HEK293 (cell line): ENCODE data around the gene IL11.

Experiments
- CTCF ChIA-PET: fragments of 350-600 bp; formaldehyde crosslinking; extraction: SDS; loops from one replicate; lab custom pipeline; 2021; ENCODE audit warnings: antibody characterized with exemption; lab: Yijun Ruan, JAX
- POLR2A ChIA-PET: fragments of 300-600 bp; formaldehyde crosslinking; extraction: SDS; loops from one replicate; lab custom pipeline; 2020; ENCODE audit warnings: antibody characterized with exemption, inconsistent platforms; lab: Yijun Ruan, JAX
- H3K27ac ChIP-seq: fragments of 200-500 bp; sonication (Bioruptor generic); 2 replicates; pipeline ENCODE4 v1.5.1; 2014; ENCODE audit warnings: low read depth, low read length, control low read depth, inconsistent platforms; ENCODE audit errors: extremely low read depth
- H3K36me3 ChIP-seq, 2 experiments: fragments of 200-500 bp in 1 of 2; sonication (Bioruptor generic) in 1 of 2; 1 replicate in 1 of 2; 2 replicates in 1 of 2; pipeline ENCODE4 v1.5.1; 2014 to 2017; ENCODE audit warnings: inconsistent platforms in 2 of 2, low read length in 2 of 2; ENCODE audit not compliant: control insufficient read depth in 2 of 2, insufficient read depth in 1 of 2
- H3K4me1 ChIP-seq: fragments of 200-500 bp; sonication (Bioruptor generic); 2 replicates; pipeline ENCODE4 v1.5.1; 2014; ENCODE audit warnings: mild to moderate bottlenecking, low read length, inconsistent platforms; ENCODE audit not compliant: control insufficient read depth, insufficient read depth
- H3K4me3 ChIP-seq: 2 replicates; pipeline ENCODE4 v1.5.1; 2011; ENCODE audit warnings: low read depth, mild to moderate bottlenecking, control low read depth, low read length, moderate library complexity
- H3K9me3 ChIP-seq: fragments of 200-500 bp; sonication (Bioruptor generic); 2 replicates; pipeline ENCODE4 v1.5.1; 2014; ENCODE audit warnings: low read depth, low read length, inconsistent platforms; ENCODE audit not compliant: control insufficient read depth, insufficient read depth
- EGR2 ChIP-seq: fragments of 450-650 bp; formaldehyde crosslinking; IDR thresholded peaks from 2 replicates; pipeline ENCODE4 v1.5.1; 2016; ENCODE audit warnings: low read depth, missing biosample characterization, missing genetic modification characterization
- GLIS1 ChIP-seq: fragments of 450-650 bp; formaldehyde crosslinking; IDR thresholded peaks from 2 replicates; pipeline ENCODE4 v1.5.1; 2016; ENCODE audit warnings: missing biosample characterization, missing genetic modification characterization
- HOXD13 ChIP-seq: sonication (generic); formaldehyde crosslinking; IDR thresholded peaks from 2 replicates; pipeline ENCODE4 v1.8.0; 2022; ENCODE audit warnings: missing genetic modification reagents, borderline replicate concordance
- SETDB1 ChIP-seq: IDR thresholded peaks from one replicate; pipeline ENCODE4 v1.6.1; 2017; ENCODE audit warnings: mild to moderate bottlenecking, low read length, moderate library complexity, mixed read lengths; ENCODE audit not compliant: insufficient read length
- ZBTB17 ChIP-seq: fragments of 450-650 bp; formaldehyde crosslinking; IDR thresholded peaks from 2 replicates; pipeline ENCODE4 v1.5.1; 2016; ENCODE audit warnings: missing biosample characterization, missing genetic modification characterization
- ZFHX2 ChIP-seq: fragments of 450-650 bp; formaldehyde crosslinking; conservative IDR thresholded peaks from 2 replicates; pipeline ENCODE4 v1.5.1; 2016; ENCODE audit warnings: missing biosample characterization, missing genetic modification characterization
- ZIC2 ChIP-seq: fragments of 450-650 bp; formaldehyde crosslinking; IDR thresholded peaks from 2 replicates; pipeline ENCODE4 v1.5.1; 2016; ENCODE audit warnings: missing biosample characterization, missing genetic modification characterization
- ZNF175 ChIP-seq: fragments of 450-650 bp; formaldehyde crosslinking; IDR thresholded peaks from 2 replicates; pipeline ENCODE4 v1.5.1; 2016; ENCODE audit warnings: missing biosample characterization, missing genetic modification characterization
- ZNF2 ChIP-seq: fragments of 450-650 bp; formaldehyde crosslinking; IDR thresholded peaks from 2 replicates; pipeline ENCODE4 v1.5.1; 2016; ENCODE audit warnings: missing biosample characterization, missing genetic modification characterization
- ZNF248 ChIP-seq: fragments of 450-650 bp; formaldehyde crosslinking; IDR thresholded peaks from 2 replicates; pipeline ENCODE4 v1.5.1; 2017; ENCODE audit warnings: missing biosample characterization, missing genetic modification characterization
- ZNF366 ChIP-seq: fragments of 450-650 bp; formaldehyde crosslinking; conservative IDR thresholded peaks from 2 replicates; pipeline ENCODE4 v1.5.1; 2016; ENCODE audit warnings: missing biosample characterization, missing genetic modification characterization
- ZNF600 ChIP-seq: fragments of 450-650 bp; formaldehyde crosslinking; IDR thresholded peaks from 2 replicates; pipeline ENCODE4 v1.5.1; 2016; ENCODE audit warnings: missing biosample characterization, missing genetic modification characterization
- ZSCAN30 ChIP-seq: fragments of 450-650 bp; IDR thresholded peaks from 2 replicates; pipeline ENCODE4 v1.5.1; 2018; ENCODE audit warnings: missing biosample characterization, mild to moderate bottlenecking, missing genetic modification characterization, moderate library complexity
- TF ChIP-seq, protein P1 (sequence below): fragments of 450-650 bp; formaldehyde crosslinking; IDR thresholded peaks from 2 replicates; pipeline ENCODE4 v1.5.1; 2016; ENCODE audit warnings: missing biosample characterization, missing genetic modification characterization, borderline replicate concordance
- TF ChIP-seq, protein P2 (sequence below): fragments of 450-650 bp; formaldehyde crosslinking; IDR thresholded peaks from 2 replicates; pipeline ENCODE4 v1.5.0; 2017; ENCODE audit warnings: missing biosample characterization, missing genetic modification characterization, borderline replicate concordance
- TF ChIP-seq, protein P3 (sequence below): fragments of 450-650 bp; formaldehyde crosslinking; IDR thresholded peaks from 2 replicates; pipeline ENCODE4 v1.5.1; 2016; ENCODE audit warnings: missing biosample characterization, missing genetic modification characterization, borderline replicate concordance
- TF ChIP-seq, protein P4 (sequence below): fragments of 450-650 bp; formaldehyde crosslinking; IDR thresholded peaks from 2 replicates; pipeline ENCODE4 v1.5.1; 2016; ENCODE audit warnings: missing biosample characterization, missing genetic modification characterization
- TF ChIP-seq, protein P5 (sequence below): fragments of 450-650 bp; formaldehyde crosslinking; IDR thresholded peaks from 2 replicates; pipeline ENCODE4 v1.5.1; 2016; ENCODE audit warnings: missing biosample characterization, missing genetic modification characterization

Gene IL11

DNA sequence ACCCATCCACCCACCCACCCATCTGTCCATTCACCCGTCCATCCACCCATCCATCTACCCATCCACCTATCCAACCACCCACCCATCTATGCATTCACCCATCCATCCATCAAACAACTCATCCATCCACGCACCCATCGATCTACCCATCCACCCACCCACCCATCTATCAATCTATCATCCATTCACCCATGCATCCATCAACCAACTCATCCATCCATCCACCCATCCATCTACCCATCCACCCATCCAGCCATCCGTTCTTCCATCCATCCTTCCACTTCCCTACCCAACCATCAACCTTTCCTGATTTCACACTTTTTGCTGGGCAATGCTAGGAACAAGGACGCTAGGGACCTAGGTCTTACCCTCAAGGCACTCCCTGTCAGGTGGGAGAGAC, 11.8 kb upstream of the IL11 start:
- H3K9me3 ChIP-seq = no peaks in the 10 kb centered on the region
- ChIA-PET CTCF (interaction anchor here (0.9 to 3.2 kb wide), 2 partner anchors 80 to 90 kb away, joined by 3 to 16 read pairs; no protein-coding TSS in a partner anchor), POLR2A (interaction anchor here (0.6 to 2.0 kb wide), 3 partner anchors 9 to 43 kb away, joined by 6 to 12 read pairs (median 6); partner anchors contain the start of gene KMT5C)
- peaks cover 0 to 8% of the 10 kb centered on the region in 2 experiments; a peak in 1 of 3 replicates for H3K36me3 ChIP-seq
- peaks cover 7% of the 10 kb centered on the region for H3K4me1 ChIP-seq
- TF ChIP-seq EGR2 (tag by site-specific recombination) (peak; percentile 77), ZBTB17 (tag by site-specific recombination) (peak; percentile 46; the same call in 1 of the 2 replicates), ZNF2 (tag by site-specific recombination) (no peak), ZFHX2 (tag by site-specific recombination) (0 out of 2 replicates have a peak, but pooled peaks have one; percentile 26), ZNF248 (peak; percentile 66; the same call in 1 of the 2 replicates), ZNF600 (no peak), SETDB1 (no peak), ZNF366 (peak; percentile 94), HOXD13 (no peak)
- TF ChIP-seq, protein P1, sequence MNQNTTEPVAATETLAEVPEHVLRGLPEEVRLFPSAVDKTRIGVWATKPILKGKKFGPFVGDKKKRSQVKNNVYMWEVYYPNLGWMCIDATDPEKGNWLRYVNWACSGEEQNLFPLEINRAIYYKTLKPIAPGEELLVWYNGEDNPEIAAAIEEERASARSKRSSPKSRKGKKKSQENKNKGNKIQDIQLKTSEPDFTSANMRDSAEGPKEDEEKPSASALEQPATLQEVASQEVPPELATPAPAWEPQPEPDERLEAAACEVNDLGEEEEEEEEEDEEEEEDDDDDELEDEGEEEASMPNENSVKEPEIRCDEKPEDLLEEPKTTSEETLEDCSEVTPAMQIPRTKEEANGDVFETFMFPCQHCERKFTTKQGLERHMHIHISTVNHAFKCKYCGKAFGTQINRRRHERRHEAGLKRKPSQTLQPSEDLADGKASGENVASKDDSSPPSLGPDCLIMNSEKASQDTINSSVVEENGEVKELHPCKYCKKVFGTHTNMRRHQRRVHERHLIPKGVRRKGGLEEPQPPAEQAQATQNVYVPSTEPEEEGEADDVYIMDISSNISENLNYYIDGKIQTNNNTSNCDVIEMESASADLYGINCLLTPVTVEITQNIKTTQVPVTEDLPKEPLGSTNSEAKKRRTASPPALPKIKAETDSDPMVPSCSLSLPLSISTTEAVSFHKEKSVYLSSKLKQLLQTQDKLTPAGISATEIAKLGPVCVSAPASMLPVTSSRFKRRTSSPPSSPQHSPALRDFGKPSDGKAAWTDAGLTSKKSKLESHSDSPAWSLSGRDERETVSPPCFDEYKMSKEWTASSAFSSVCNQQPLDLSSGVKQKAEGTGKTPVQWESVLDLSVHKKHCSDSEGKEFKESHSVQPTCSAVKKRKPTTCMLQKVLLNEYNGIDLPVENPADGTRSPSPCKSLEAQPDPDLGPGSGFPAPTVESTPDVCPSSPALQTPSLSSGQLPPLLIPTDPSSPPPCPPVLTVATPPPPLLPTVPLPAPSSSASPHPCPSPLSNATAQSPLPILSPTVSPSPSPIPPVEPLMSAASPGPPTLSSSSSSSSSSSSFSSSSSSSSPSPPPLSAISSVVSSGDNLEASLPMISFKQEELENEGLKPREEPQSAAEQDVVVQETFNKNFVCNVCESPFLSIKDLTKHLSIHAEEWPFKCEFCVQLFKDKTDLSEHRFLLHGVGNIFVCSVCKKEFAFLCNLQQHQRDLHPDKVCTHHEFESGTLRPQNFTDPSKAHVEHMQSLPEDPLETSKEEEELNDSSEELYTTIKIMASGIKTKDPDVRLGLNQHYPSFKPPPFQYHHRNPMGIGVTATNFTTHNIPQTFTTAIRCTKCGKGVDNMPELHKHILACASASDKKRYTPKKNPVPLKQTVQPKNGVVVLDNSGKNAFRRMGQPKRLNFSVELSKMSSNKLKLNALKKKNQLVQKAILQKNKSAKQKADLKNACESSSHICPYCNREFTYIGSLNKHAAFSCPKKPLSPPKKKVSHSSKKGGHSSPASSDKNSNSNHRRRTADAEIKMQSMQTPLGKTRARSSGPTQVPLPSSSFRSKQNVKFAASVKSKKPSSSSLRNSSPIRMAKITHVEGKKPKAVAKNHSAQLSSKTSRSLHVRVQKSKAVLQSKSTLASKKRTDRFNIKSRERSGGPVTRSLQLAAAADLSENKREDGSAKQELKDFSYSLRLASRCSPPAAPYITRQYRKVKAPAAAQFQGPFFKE (tag by site-specific recombination) = no peak
- TF ChIP-seq, protein P2, sequence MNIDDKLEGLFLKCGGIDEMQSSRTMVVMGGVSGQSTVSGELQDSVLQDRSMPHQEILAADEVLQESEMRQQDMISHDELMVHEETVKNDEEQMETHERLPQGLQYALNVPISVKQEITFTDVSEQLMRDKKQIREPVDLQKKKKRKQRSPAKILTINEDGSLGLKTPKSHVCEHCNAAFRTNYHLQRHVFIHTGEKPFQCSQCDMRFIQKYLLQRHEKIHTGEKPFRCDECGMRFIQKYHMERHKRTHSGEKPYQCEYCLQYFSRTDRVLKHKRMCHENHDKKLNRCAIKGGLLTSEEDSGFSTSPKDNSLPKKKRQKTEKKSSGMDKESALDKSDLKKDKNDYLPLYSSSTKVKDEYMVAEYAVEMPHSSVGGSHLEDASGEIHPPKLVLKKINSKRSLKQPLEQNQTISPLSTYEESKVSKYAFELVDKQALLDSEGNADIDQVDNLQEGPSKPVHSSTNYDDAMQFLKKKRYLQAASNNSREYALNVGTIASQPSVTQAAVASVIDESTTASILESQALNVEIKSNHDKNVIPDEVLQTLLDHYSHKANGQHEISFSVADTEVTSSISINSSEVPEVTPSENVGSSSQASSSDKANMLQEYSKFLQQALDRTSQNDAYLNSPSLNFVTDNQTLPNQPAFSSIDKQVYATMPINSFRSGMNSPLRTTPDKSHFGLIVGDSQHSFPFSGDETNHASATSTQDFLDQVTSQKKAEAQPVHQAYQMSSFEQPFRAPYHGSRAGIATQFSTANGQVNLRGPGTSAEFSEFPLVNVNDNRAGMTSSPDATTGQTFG (tag by site-specific recombination) = 0 out of 2 replicates have a peak, but pooled peaks have one; percentile 14
- H3K27ac ChIP-seq = no peak overlapping the region
- H3K4me3 ChIP-seq = no peak overlapping the region

DNA sequence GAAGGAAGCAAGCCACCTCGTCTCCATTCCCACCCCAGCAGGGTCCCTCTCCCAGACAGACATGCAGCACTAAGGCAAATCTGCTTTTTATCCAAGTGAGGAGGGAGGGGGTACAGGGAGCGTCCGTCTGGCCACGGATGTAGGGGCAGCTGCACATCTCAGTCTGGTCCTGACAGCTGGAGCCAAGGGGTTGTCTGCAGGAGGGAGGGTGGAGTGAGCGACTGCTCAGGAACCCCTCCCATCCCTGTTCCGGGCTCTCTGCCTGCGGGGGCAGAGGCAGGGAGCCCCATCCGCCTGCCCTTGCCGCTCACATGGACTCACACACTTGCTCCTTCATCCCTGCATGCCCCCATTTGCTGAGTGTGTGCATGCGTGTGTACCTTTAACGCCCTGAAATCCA, 8.9 kb upstream of the IL11 start:
- H3K9me3 ChIP-seq = no peaks in the 10 kb centered on the region
- no peaks in the 10 kb centered on the region for H3K4me1 ChIP-seq
- no peak overlapping the region for H3K27ac ChIP-seq
- H3K4me3 ChIP-seq = no peak overlapping the region
- ChIA-PET CTCF (no interaction called here), POLR2A (no interaction called here)
- no peaks in the 10 kb centered on the region for H3K36me3 ChIP-seq
- TF ChIP-seq, protein P3, sequence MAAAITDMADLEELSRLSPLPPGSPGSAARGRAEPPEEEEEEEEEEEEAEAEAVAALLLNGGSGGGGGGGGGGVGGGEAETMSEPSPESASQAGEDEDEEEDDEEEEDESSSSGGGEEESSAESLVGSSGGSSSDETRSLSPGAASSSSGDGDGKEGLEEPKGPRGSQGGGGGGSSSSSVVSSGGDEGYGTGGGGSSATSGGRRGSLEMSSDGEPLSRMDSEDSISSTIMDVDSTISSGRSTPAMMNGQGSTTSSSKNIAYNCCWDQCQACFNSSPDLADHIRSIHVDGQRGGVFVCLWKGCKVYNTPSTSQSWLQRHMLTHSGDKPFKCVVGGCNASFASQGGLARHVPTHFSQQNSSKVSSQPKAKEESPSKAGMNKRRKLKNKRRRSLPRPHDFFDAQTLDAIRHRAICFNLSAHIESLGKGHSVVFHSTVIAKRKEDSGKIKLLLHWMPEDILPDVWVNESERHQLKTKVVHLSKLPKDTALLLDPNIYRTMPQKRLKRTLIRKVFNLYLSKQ (tag by site-specific recombination) = no peak
- no peak for TF ChIP-seq ZNF175
- TF ChIP-seq, protein P4, sequence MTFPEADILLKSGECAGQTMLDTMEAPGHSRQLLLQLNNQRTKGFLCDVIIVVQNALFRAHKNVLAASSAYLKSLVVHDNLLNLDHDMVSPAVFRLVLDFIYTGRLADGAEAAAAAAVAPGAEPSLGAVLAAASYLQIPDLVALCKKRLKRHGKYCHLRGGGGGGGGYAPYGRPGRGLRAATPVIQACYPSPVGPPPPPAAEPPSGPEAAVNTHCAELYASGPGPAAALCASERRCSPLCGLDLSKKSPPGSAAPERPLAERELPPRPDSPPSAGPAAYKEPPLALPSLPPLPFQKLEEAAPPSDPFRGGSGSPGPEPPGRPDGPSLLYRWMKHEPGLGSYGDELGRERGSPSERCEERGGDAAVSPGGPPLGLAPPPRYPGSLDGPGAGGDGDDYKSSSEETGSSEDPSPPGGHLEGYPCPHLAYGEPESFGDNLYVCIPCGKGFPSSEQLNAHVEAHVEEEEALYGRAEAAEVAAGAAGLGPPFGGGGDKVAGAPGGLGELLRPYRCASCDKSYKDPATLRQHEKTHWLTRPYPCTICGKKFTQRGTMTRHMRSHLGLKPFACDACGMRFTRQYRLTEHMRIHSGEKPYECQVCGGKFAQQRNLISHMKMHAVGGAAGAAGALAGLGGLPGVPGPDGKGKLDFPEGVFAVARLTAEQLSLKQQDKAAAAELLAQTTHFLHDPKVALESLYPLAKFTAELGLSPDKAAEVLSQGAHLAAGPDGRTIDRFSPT (tag by site-specific recombination) = 0 out of 2 replicates have a peak, but pooled peaks have one; percentile 13
- 0 out of 2 replicates have a peak, but pooled peaks have one; percentile 2 for TF ChIP-seq GLIS1 (tag by site-specific recombination)
- TF ChIP-seq, protein P5, sequence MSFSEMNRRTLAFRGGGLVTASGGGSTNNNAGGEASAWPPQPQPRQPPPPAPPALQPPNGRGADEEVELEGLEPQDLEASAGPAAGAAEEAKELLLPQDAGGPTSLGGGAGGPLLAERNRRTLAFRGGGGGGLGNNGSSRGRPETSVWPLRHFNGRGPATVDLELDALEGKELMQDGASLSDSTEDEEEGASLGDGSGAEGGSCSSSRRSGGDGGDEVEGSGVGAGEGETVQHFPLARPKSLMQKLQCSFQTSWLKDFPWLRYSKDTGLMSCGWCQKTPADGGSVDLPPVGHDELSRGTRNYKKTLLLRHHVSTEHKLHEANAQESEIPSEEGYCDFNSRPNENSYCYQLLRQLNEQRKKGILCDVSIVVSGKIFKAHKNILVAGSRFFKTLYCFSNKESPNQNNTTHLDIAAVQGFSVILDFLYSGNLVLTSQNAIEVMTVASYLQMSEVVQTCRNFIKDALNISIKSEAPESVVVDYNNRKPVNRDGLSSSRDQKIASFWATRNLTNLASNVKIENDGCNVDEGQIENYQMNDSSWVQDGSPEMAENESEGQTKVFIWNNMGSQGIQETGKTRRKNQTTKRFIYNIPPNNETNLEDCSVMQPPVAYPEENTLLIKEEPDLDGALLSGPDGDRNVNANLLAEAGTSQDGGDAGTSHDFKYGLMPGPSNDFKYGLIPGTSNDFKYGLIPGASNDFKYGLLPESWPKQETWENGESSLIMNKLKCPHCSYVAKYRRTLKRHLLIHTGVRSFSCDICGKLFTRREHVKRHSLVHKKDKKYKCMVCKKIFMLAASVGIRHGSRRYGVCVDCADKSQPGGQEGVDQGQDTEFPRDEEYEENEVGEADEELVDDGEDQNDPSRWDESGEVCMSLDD = 0 out of 2 replicates have a peak, but pooled peaks have one; percentile 47
- peak; percentile 11; the same call in 1 of the 2 replicates for TF ChIP-seq ZIC2 (tag by site-specific recombination)
- TF ChIP-seq ZSCAN30 (tag by site-specific recombination) = no peak
